ENCODE measurements around the gene GRIFIN.

GRCh38 chr7:2479276-2480069 is 3.3 kb upstream of the GRIFIN start:
- TF ChIP-seq, protein P1, sequence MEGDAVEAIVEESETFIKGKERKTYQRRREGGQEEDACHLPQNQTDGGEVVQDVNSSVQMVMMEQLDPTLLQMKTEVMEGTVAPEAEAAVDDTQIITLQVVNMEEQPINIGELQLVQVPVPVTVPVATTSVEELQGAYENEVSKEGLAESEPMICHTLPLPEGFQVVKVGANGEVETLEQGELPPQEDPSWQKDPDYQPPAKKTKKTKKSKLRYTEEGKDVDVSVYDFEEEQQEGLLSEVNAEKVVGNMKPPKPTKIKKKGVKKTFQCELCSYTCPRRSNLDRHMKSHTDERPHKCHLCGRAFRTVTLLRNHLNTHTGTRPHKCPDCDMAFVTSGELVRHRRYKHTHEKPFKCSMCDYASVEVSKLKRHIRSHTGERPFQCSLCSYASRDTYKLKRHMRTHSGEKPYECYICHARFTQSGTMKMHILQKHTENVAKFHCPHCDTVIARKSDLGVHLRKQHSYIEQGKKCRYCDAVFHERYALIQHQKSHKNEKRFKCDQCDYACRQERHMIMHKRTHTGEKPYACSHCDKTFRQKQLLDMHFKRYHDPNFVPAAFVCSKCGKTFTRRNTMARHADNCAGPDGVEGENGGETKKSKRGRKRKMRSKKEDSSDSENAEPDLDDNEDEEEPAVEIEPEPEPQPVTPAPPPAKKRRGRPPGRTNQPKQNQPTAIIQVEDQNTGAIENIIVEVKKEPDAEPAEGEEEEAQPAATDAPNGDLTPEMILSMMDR (IDR thresholded peaks at IDR 0.05; ENCODE audit: low read depth, low read length, poor library complexity, severe bottlenecking) = no peak
- no peak for TF ChIP-seq EZH2phosphoT487 (IDR thresholded peaks at IDR 0.05; ENCODE audit: borderline replicate concordance, low read length)
